WI38 (cell line): ENCODE data around the gene MED29.
"Not testable (repeated sequence)": the region's sequence is repeated elsewhere in the genome, so short reads cannot be mapped to it uniquely, and the experiment has no call there.

Experiments used
- H3K4me3 ChIP-seq: 2 replicates; pipeline ENCODE4 v1.5.1; 2011; ENCODE audit warnings: low read depth, mild to moderate bottlenecking, control low read depth, low read length
- TF ChIP-seq, protein P1 (sequence below): IDR thresholded peaks from 2 replicates; pipeline ENCODE4 v1.5.1; 2012; ENCODE audit warnings: low read depth, mild to moderate bottlenecking, control low read depth, low read length

The MED29 gene

DNA sequence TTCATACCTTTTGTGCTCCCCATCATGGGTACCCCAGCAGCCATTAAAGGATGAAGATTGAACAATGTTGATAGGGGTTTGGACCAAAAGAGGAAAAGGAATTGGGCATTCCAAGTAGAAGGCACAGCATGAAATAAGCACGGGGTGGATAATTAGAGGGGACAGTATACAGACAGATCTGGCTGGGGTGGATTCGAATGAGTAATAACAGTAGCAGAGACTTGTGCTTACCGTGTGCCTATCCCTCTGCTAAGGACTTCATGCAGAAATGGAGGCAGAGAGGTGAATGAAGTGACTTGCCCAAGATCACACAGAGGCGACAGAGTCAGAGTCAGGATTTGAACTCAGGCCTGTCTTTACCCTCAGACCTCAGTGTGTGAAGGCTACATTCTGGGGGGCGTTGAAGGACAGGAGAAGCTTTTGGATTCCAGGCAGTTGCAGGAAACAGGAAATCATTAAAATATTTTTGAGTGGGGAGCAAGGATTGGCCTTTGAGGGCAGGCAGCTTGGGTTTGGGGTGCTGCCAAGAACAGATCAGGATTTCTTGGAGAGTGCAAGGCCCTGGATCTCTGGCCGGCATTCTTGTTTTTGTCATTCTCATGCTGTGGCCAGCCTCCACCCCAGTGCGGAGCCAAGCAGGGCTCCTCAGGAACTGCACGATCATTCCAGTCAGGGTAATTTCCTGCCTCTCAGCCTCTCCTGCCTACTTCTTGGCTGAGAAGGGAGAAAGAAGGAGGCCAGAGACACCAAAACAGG, 19.0 kb upstream of the MED29 start:
- no peak overlapping the region for H3K4me3 ChIP-seq
- TF ChIP-seq, protein P1, sequence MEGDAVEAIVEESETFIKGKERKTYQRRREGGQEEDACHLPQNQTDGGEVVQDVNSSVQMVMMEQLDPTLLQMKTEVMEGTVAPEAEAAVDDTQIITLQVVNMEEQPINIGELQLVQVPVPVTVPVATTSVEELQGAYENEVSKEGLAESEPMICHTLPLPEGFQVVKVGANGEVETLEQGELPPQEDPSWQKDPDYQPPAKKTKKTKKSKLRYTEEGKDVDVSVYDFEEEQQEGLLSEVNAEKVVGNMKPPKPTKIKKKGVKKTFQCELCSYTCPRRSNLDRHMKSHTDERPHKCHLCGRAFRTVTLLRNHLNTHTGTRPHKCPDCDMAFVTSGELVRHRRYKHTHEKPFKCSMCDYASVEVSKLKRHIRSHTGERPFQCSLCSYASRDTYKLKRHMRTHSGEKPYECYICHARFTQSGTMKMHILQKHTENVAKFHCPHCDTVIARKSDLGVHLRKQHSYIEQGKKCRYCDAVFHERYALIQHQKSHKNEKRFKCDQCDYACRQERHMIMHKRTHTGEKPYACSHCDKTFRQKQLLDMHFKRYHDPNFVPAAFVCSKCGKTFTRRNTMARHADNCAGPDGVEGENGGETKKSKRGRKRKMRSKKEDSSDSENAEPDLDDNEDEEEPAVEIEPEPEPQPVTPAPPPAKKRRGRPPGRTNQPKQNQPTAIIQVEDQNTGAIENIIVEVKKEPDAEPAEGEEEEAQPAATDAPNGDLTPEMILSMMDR = no peak

DNA sequence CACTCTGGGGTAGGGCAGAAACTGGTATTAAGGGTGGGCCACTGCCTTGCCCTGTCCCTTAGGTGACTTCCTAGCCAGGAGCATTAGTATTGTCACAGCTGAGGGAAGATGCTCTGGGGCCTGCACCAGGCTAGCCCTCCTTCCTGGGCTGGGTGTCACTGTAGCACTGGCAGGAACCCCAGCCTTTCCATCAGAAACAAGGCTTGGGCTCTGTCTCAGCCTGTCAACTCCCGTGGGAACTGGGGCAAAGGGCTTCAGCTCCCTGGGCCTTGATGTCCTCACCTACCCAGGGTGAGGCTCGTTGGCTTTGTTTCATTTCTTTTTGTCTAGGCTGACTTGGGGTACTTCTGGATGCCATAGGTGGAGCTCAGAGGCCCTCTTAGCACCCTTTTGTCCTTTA, 18.2 kb upstream of the MED29 start:
- TF ChIP-seq, protein P1 = no peak
- H3K4me3 ChIP-seq = no peak overlapping the region

DNA sequence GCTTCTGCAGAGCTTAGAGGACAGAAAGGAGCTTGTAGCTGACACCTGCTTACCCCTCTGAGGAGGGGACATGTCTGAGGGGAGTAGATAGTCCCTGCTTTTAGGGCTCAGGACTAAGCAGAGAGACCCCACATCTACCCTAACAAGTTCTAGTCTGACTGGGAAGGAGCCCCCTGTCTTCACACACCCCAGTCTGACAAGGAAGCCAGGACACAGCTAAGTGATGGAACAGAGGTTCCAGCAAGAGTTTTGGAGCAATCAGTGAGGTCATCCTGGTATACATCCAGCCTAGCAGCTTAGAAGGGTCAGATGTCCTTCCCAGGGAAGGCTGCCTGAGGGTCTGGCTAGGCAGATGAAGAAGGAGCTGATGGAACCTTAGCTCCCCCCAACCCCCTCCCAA, 15.2 kb upstream of the MED29 start:
- no peak overlapping the region for H3K4me3 ChIP-seq
- TF ChIP-seq, protein P1 = no peak

DNA sequence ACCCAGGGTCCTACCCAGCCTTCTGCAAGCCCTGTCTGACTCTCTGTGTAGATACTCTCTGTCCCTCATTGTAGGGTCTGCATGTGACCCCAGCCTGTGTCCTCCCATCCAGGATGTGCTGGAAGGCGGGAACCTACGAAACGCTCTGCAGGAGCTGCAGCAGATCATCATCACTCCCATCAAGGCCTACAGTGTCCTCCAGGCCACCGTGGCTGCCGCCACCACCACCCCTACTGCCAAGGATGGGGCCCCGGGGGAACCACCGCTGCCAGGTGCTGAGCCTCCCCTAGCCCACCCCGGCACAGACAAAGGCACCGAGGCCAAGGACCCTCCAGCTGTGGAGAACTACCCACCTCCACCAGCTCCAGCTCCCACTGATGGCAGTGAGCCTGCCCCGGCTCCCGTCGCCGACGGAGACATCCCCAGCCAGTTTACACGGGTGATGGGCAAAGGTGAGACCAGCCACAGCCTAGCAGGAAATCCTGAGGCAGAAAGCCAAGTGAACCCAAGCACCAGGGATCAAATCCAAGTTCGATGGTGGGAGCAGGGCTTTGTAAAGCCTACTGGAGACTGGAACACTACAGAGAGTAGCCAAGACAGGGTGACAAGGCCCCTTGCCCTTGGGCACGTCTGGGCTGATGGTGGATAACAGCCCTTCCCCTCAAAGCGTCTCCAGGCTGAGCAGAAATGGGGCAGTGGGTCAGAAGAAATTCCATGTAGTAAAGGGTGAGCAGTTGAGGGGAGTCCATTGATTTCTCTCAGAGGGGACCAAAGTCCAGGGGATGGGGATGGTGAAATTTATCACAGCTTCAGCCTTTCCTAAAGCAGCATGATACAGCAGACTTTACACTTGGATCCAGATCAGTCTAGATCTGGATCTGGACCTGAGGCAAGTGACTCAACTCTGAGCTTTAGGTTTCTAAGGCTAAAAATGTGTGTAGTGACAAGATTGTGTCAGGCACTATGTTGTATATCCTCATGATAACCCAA, 13.5 kb upstream of the MED29 start:
- TF ChIP-seq, protein P1 = no peak
- no peak overlapping the region for H3K4me3 ChIP-seq

DNA sequence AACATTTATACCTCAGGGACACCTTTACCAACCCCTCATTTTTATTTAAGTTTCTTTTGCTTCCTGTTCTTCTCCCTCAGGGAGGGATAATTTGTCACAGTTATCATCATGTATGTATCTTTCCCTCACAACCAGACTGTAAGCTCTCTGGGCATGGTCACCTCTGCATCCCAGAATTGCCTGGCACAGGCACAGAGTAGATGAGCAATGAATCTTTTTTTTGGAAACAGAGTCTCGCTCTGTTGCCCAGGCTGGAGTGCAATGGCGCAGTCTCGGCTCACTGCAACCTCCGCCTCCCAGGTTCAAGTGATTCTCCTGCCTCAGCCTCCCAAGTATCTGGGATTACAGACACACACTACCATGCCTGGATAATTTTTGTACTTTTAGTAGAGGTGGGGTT, 11.8 kb upstream of the MED29 start:
- H3K4me3 ChIP-seq = not testable (repeated sequence)

DNA sequence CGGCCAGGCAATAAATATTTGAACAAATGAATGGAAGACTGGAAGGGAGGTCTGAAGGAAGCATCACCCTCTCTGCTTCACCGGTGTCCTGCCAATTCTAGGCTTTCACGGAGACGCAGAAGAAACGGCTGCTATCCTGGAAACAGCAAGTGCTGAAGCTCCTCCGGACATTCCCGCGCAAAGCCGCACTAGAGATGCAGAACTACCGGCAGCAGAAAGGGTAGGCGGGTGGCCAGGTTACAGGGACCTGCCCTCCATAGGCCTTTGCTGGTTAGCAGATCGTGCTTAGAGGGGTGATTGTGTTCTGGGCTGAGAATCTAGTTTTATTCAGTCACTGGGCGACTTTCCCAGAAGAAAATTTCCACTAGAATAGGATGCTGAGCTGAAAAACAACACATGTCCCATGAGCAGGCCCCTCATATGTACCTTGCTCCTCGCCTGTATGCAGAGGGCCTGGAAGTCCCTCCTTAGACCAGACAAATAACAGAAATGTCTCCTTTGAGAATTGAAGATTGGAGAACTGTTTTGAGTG, 11.2 kb upstream of the MED29 start:
- TF ChIP-seq, protein P1 = no peak
- H3K4me3 ChIP-seq = no peak overlapping the region

DNA sequence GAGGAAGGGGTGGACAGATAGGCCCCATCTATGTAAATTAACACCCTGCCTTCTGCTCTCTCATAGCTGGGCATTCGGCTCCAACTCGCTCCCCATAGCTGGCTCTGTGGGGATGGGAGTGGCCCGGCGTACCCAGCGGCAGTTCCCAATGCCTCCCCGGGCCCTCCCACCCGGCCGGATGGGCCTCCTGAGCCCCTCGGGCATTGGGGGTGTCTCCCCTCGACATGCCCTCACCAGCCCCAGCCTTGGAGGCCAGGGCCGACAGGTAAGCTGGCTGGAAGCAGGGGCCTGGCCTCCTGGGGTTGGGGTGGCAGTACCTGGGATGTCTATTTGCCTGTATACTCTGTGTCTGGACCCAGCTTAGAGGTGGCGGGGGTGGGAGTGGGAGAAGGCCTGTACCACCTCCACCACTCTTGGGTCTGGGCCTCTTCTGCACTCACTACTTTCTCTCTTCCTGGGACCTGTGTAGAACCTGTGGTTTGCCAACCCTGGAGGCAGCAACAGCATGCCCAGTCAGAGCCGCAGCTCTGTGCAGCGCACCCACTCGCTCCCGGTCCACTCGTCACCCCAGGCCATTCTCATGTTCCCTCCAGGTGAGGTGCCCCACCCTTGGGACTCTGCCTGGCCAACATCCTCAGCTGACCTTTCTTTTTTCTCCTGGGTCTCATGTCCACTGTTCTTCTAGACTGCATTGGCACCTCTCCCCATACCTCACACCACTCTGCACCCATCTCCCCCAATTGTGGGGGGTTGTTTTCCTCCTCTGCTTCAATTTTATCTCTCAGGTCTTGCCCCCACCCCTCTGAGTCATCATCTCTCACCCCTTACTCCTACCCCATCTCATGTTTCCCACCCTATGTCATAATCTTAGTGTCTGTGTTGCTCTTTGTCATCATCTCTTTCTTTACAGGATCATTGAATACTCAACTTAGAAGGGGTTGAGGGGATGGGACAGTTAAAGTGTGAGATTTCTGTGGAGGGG, 10.4 kb upstream of the MED29 start:
- no peak overlapping the region for H3K4me3 ChIP-seq
- TF ChIP-seq, protein P1 = no peak
